NCI-H1436 (cell line): Measurements from ENCODE around the gene UBE2A.

Experiments used
- DNase-seq: peaks from one replicate; lab custom pipeline; 2025; lab: John Stamatoyannopoulos, UW

Gene UBE2A

DNA sequence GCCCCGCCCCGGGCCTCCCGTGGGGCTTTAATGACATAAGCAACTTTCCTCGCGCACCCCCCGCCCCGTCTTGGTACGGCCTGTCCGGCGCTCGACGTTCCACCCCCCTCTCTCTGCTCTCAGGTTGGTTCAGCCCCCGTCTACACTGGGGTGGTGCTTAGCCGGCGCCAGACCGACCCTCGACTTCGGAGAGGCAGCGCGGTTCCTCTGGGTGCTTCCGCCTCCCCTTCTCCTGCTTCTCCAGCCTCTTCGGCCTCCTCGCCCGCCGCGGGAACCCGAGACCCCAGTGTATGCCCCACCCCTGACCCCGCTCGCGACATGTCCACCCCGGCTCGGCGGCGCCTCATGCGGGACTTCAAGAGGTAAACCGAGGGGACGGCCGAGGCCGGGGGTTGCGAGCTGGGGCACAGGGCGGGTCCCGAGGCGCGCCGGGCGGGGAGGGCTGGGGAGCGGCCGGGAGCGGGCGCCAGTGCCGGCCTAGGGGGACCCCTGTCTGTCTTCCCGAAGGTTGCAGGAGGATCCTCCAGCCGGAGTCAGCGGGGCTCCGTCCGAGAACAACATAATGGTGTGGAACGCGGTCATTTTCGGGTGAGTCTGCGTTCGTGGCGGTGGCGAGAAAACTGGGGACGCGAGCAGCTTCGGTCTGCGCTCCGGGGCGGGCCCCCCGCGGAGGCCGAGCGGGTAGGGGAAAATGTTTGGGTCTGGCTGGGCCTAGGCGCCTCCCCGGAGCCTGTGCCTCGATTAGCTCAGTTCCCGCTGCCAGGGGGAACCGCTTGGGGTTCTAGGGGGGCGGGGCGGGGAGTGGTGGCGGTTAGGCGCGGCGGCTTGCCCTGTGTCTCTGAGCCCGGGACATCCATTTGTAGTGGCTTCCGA lies at the start of gene UBE2A:
TSS of gene UBE2A (plus strand) at position 170 of the 873 bp plus-strand sequence. CDS start at position 319, 149 bp downstream.
- peak; percentile 95 for DNase-seq

DNA sequence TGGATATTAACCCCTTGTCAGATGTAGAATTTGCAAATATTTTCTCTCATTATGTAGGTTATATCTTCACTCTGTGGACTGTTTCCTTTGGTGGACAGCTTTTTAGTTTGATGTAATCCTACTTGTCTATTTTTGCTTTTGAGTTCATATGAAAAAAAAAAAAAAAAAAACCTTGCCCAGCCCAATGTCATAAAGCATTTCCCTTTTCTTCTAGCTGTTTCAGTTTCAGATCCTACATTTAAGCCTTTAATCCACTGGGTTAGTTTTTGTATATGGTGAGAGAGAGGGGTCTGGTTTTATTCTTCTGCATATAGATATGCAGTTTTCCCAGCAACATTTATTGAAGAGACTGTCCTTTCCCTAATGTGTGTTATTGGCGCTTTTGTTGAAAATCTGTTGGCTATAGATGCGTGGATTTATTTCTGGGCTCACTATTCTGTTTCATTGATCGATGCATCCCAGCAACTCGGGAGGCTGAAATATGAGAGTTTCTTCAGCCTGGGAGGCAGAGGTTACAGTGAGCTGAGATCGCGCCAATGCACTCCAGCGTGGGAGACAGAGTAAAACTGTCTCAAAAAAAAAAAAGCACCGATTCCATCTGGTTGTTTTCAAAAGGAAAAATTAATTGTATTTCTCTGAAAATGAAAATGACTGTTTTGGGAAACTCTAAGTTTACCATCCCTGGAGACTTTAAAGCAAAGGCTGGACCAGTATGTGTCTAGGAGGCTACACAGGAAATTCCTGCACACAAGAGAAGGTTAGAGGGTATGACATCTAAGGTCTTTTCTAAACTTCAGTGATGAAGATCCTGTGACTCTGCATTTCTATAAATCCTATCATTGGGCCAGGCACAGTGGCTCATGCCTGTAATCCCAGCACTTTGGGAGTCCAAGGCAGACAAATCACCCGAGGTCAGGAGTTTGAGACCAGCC lies 44.8 kb upstream of the UBE2A start:
- DNase-seq, result no peak

DNA sequence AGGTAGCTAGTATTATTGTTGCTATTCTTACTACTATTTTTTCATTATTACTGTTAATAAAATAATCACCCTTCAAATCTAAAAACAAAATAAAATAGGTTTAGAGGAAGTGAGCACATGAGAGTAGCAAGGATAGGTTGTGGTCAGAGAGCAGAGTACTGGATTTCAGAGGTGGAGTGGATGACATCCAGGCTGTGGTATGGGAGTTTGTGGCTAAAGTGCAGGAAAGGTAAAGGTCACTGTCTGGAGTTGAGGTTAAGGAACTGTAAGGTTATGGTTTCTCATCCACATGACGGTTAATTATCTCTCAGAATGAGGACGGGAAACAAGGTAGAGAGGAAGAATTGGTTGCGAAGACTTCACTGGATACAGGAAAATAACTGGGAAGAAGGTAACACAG lies 36.9 kb upstream of the UBE2A start:
- no peak for DNase-seq

DNA sequence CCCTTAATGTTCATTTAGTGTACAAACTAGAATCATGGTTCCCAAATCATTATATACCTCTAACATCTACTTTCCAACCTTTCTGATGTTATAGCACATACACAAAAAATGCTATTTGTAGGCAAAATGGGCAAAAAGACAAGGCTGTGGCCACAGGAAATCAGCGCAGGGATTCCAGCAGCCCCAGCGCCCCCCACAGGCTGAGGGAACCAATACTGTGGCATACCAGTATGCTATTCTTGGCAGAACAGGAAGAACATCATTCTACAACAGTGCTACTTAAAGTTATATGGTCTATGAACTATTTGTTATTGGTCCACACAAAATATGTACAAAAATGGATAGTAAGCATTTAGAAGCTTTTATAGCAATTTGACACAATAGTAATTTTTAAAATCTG lies 34.5 kb upstream of the UBE2A start:
- no peak for DNase-seq

DNA sequence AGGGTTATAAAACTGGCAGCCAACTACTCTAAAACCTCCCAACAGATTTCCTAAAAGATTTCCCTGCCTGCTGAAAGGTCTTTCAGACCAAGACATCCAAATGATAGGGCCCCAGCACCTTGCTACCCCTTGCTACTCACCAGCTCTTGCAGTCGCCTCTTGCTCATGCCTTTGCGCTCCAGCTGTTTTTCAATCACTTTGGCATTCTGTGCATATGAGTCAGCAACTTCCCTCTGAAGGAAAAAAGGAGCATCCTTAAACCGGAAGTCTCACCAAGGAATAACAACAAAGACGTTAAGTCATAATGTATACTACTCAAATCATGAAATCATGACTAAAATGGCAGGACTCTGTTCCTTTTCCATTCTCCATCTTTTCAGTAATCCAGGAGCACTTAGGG lies 33.2 kb upstream of the UBE2A start:
- no peak for DNase-seq

DNA sequence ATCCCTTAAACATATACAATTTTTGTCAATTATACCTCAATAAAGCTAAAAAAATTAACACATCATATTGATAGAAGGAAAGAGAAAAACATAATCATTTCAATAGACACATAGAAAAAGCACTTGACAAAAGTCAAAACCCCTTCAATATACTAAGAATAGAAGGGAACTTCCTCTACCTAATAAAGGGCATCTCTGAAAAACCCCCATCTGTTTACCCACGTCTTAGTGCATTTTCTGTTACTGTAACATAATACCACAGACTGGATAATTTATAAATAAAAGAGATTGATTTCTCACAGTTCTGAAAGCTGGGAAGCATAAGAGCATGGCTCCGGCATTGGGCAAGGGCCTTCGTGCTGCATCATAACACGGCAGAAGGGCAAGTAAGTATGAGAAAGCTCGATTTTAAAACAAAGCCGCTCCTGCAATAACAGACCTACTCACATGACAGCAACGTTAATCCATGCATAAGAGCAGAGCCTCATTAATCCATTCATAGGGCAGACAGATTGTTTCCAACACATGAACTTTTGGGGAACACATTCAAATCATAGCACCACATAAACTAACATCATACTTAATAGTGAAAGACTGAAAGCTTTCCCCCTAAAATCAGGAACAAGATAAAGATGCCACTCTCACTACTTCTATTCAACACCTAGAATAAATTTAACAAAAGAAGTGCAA lies 24.9 kb upstream of the UBE2A start:
- no peak for DNase-seq

DNA sequence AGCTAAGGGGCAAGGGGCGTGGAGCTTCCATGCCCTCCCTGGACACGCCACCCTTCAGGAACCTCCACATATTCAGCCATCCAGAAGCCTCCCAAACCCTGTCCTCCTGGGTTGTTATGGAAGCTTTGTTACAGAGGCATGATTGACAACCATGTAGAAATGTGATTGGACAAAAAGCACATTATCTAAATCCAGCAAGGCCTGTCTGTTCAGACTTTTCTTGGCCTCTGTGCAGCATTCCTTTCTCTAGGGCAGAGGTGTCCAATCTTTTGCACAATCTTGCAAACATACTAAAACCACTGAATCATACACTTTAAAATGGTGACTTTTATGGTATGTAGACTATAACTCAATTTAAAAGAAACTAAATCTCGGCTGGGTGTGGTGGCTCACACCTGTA lies 21.9 kb upstream of the UBE2A start:
- DNase-seq, result no peak

DNA sequence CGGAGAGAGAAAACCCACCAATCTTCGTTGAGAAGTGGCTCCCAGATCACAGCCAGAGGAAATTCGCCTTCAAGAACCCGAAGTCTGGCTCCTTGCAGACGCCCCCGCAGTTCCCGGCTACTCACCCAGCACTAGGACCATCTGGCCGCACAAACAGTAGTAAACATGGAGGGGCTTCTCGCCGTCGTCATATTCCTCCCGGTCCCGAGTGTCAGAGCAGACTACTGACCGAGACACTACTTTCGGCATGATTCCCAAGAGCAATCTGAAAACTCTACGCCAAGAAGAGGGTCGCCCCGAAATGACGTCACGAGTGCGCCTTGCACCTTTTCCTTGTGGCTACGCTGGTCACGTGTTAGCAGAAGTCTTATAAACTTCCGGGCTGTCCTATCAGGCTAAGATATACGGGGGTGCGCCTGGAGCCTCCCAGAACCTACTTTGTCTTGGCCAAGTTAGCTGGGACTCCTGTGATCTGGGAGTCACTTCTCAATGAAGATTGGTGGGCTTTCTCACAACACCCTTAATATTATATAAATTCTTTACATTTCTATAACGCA lies 9.2 kb upstream of the UBE2A start, which contains the start of gene STEEP1:
TSS of gene STEEP1 (minus strand) at position 303 of the 557 bp plus-strand sequence. CDS start at position 249, 54 bp downstream.
- DNase-seq, result peak; percentile 95

DNA sequence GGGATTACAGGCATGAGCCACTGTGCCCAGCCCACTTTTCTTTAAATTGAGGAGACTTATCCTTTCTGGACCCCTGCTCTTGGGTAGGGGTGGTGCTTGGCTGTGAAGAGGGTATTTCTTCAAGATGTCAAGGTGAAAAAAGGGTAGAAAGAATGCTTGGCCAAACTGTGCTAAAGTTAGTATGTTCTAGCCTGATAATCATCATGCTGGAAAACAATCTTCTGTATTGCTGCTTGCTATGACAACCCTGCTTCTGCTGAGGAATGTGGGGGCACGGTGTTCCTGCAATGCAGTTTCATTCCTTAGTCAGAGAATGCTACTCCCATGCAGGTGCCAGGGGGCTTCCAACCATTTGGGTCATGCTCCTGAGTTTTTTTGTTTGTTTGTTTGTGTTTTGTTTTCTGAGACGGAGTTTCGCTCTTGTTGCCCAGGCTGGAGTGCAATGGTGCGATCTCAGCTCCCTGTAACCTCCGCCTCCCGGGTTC lies 4.0 kb upstream of the UBE2A start:
- DNase-seq, result no peak

DNA sequence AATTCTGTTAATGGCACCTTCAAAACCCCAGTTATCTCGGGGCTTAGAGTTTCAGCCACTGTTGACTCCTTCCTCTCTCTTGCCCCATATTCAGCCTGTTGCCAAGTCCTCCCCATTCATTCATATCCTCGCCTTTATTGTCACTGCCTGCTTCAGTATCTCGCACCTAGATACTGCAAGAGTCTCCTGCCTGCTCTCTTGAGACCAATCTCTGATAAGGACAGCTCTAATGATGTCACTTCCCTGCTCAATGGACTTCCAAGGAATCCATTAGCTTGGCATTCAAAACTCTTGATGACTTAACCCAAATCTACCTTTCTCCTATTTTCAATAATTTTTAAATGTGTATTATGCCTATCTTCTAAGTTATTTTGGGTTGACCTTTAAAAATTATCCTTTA lies 1.1 kb upstream of the UBE2A start:
- DNase-seq, result no peak

DNA sequence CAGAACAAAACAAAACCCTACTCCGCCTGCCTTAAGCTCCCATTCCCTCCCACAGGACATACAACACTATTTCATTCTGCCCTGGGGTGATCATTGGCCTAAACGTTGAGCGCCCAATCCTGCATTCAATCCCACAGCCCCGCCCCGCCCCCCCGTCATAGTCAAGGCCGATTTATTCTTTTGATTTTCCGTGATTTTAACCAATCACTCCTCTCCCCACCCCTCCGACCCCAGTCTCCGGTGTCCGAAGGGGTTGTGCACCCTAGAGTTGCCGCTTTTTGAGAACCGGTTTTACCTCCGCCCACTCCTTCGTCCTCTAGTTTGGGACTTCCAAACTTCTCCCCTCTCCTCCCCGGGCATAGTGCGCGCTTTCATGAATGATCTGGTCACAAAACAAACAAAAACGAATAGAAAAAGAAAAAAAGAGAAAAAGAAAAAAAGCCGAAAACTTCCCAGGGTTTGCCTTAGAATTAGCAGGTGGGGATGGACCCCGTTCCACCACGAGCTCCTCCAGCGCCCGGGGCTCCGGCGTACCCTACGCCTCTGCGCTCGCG lies 446 bp upstream of the UBE2A start:
- no peak for DNase-seq

DNA sequence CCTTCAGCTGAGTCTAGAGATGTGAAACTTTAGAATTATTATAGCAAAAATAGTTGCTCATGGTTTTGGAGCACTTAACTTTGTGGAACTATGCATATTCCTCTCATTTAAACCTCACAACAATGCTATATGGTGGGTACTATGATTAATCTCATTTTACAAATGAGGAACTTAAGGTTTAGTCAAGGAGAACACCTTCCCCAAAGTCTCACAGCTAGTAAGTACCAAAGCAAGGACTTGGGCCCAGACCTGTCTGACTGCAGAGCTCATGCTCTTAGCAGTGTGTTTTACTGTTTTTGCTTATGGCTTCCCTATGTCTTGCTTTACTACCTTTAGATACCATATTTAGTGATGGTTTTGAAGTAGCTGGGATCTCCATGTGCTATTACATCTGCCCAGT lies 5.1 kb downstream of the UBE2A start:
- no peak for DNase-seq

DNA sequence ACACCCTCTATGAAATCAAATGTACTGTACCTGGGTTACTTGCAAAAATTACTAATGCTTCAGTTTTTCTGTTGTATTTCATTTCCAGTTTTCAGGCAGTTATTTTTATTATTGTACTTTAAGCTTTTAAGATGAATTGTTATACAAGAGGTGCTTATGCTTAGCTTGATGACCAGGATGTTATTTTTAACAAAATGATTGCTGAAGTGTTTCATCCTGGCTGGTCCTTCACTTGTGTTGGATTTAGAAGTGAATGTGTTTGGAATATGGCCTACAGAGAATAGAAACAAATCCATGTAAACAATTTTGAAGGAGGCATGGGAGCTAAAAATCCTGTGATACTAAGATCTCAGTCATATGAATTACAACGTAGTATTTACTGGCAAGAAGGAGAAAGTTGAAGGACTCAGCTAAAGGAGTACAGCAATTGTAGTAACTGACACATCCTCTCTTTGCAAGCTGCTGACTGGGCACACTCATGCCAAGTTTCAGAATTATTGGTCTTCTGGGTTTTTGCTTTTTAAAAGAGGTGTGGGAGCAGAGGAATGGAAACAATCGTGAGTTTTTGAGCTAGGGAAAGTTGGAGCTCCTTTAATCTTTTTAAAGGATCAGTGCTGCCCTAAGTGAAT lies 9.2 kb downstream of the UBE2A start:
- no peak for DNase-seq

DNA sequence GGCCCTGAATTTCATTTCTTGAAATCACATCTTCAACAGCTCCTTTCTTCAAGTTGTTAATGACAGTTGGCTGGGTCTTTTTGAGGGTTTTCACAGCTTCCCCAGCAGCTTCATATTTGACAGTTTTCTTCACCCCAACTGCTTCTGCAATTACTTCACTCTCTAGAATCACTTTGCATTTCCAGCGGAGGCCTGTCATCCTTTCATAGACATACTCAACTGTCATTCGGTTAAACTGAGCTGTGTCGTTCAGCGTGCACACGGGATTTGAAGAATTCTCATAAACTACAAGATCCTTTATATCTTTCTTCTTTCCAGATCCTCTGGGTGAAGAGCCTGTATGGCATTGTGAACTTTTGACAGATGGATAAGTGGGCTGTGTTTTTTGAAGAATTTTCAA lies 15.4 kb downstream of the UBE2A start:
- DNase-seq, result no peak

DNA sequence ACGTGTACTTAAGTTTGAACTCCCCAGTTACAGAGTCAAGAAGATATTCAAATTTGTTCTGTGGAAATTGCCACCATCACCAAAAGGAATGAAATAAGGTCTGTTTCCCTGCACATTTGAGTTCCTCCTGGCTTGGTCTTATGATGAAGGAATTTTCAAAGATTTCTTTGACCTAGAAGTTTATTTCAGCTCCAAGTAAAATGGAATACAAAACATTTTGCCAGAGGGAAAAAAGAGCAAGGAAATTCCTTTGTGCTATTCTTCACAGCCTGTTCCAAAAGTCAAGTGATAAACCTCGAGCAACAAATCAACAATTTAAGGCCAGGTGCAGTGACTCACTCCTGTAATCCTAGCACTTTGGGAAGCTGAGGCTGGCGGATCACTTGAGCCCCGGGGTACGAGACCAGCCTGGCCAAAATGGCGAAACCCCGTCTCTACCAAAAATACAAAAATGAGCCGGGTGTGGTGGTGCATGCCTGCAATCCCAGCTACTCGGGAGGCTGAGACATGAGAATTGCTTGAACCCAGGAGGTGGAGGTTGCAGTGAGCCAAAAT lies 28.4 kb downstream of the UBE2A start:
- DNase-seq, result no peak

DNA sequence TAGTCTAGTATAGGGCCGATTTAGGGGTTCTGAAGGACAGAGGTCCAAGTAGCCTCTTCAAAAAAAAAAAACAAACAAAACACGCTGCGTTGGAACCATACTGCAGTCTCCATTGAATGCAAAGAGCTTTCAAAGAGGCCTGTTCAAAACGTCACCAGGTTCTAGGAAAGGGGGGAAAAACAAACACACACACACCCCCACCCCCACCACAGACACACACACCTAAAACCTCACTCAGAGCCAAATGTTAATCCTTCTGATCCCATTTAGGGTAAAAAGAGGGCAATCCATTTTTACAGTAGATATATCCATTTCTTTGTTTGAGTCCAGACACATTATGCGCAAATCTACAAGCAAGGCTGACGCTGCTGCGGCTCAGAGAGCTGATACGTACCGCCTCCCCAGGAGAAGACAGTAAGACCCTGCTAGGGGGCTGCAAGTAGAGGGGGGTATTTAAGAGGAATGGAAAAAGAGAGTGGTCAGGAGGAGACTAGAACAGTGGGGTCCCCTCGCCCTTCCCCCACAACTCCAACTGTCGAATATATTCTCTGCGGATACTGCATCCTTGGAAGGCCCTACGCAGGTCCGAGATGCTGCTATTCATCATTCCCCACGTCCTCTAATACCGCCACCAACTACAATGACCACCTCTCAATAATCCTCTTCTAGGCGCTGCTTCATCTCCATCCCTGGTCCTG lies 30.6 kb downstream of the UBE2A start:
- no peak for DNase-seq

DNA sequence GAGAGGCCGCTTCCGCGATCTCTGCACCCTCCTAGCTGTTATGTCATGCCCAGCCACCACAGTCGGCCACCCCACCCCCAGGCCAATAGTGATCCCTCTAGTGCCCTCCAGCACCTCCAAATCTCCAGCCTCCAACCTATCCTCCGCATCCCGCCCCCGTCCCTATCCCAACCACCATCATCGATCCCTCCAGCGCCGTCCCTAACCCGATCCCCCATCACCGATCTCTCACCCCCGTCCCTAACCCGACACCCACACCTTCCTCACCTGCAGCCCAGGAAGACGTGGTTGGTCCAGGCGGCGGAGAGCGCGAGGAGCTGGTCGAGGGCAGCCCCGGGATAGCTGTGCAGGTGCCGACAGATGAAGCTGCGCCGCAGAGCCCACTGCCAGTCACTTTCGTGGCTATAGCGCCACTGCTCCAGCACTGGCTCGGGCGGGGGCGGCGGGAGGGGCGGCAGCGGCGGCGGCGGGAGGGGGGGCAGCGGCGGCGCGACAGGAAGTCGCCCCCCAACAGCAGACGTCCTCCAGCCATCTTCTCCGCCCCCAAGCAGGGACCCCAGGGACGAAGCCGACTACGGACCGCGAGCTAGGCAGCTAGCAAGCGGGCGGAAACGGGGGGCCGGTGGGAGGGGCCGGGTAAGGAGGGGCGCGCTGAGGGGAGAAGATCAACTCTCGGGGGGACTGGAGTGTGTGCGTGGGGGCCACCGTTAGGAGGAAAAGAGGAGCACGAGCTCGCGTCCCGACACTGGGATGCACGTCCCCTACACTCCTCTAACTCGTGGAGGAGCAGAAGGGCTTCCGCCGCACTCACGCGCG lies 31.3 kb downstream of the UBE2A start:
- peak; percentile 42 for DNase-seq

DNA sequence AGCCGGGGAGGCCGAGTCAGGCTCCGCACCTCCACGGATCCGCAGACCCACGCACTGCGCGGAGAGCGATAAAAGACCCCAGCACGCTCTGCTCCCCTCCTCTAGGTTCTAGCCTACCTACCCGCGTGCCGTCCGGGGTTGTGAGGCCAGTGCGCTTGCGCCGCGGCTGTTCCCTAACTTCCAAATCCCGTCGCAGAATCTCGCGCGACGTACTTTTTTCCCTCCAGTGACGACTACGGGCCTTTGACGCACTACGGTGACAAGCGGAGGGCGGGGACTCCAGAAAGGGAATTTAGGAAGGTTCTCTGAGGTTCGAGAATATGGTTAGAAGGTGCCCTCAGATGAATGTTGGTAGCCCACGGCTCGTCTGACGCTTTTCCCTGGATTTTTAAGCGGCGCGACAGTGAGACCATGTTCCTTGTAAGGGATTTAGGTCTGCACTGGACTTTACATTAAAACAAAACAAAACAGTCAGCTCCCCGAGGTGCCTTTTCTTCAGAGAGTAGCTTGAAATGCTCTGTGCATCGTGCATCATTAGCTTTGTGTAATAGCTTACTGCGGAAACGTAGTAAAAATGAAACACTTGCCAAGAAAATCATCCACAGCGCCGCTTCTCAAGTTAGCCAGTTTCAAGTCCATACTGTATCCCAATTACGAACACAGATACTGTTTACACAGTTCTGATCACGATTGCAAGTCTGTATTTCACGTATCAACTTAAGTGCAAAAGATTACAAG lies 32.1 kb downstream of the UBE2A start, which contains the start of gene NKRF:
TSS of gene NKRF (minus strand) at position 145 of the 738 bp plus-strand sequence.
- DNase-seq, result peak; percentile 96
